Measurements from ENCODE around the gene RUSC2.

GRCh38 chr9:35537913-35538312 lies 48.0 kb downstream of the RUSC2 start:
- no peak for TF ChIP-seq POLR2AphosphoS5 (IDR thresholded peaks at IDR 0.05; ENCODE audit: borderline replicate concordance, low read depth, low read length)
- TF ChIP-seq EZH2 (IDR thresholded peaks at IDR 0.05), result no peak
- no peak for TF ChIP-seq FOXP2 (optimal IDR thresholded peaks at IDR 0.05; ENCODE audit: control extremely low read depth, extremely low read length, insufficient read depth)
